Fibroblast of gingiva (primary cell): ENCODE results near the gene MEAK7.

Experiments used
- DNase-seq: peaks from one replicate; pipeline ENCODE4 v3.0.0-alpha.2; 2011; ENCODE audit warnings: low read depth

The MEAK7 gene

GRCh38 chr16:84466692-84467091 lies 37.8 kb downstream of the MEAK7 start:
- DNase-seq: no peak

- DNase-seq: no peak
Observed at GRCh38 chr16:84465154-84465553, 39.3 kb downstream of the MEAK7 start.

- no peak for DNase-seq
Observed at GRCh38 chr16:84464116-84464515, 40.3 kb downstream of the MEAK7 start.

GRCh38 chr16:84463221-84463620 lies 41.2 kb downstream of the MEAK7 start:
- DNase-seq: no peak

GRCh38 chr16:84462296-84463210 lies 41.9 kb downstream of the MEAK7 start:
- DNase-seq: no peak

- no peak for DNase-seq
Observed at GRCh38 chr16:84461413-84462295, 42.8 kb downstream of the MEAK7 start.

GRCh38 chr16:84461029-84461412 lies 43.4 kb downstream of the MEAK7 start:
- DNase-seq: no peak

- DNase-seq: no peak
Observed at GRCh38 chr16:84460406-84461028, 43.9 kb downstream of the MEAK7 start.

- no peak for DNase-seq
Observed at GRCh38 chr16:84459941-84460405, 44.5 kb downstream of the MEAK7 start.

GRCh38 chr16:84459533-84459894 lies 44.9 kb downstream of the MEAK7 start:
- no peak for DNase-seq

GRCh38 chr16:84458606-84459532 lies 45.6 kb downstream of the MEAK7 start:
- no peak for DNase-seq

- DNase-seq: no peak
Observed at GRCh38 chr16:84455031-84455430, 49.4 kb downstream of the MEAK7 start.
